GM10248 (cell line): ENCODE measurements around the gene CLEC4A.
"Not testable (repeated sequence)": the region's sequence is repeated elsewhere in the genome, so short reads cannot be mapped to it uniquely, and the experiment has no call there.

ENCODE experiments used
- CTCF ChIA-PET: fragments of 300-600 bp; sonication (Branson Sonifier 250); formaldehyde crosslinking; extraction: SDS; loops from one replicate; lab custom pipeline; 2021; ENCODE audit warnings: antibody characterized with exemption; lab: Yijun Ruan, JAX
- POLR2A ChIA-PET: fragments of 350-650 bp; sonication (Branson Sonifier 250); formaldehyde crosslinking; extraction: SDS; loops from one replicate; lab custom pipeline; 2020; ENCODE audit warnings: antibody characterized with exemption; lab: Yijun Ruan, JAX
- DNase-seq: peaks from one replicate; pipeline ENCODE4 v3.0.0; 2012; ENCODE audit errors: extremely low spot score
- CTCF ChIP-seq: IDR thresholded peaks from 2 replicates; pipeline ENCODE4 v1.5.1; 2012; ENCODE audit warnings: mild to moderate bottlenecking, low read depth; ENCODE audit errors: extremely low read depth, missing control alignments, control extremely low read depth

Gene CLEC4A

GRCh38 chr12:8089716-8090115 lies 33.7 kb upstream of the CLEC4A start:
- POLR2A ChIA-PET: no interaction called here
- TF ChIP-seq CTCF: no peak
- DNase-seq: no peak
- CTCF ChIA-PET: no interaction called here

GRCh38 chr12:8093291-8093690 lies 30.1 kb upstream of the CLEC4A start:
- DNase-seq: no peak
- ChIA-PET POLR2A (no interaction called here), CTCF (interaction anchor here (1.1 to 2.6 kb wide), 2 partner anchors 15 to 24 kb away, joined by 3 to 11 read pairs; no protein-coding TSS in a partner anchor)
- no peak for TF ChIP-seq CTCF

GRCh38 chr12:8096281-8096915 lies 27.0 kb upstream of the CLEC4A start:
- CTCF ChIA-PET: interaction anchor here (2.5 kb wide), 1 partner anchor 13 kb away, joined by 10 read pairs; no protein-coding TSS in a partner anchor
- DNase-seq: no peak
- TF ChIP-seq CTCF: no peak
- POLR2A ChIA-PET: no interaction called here

- POLR2A ChIA-PET: no interaction called here
- CTCF ChIA-PET: interaction anchor here (3.9 kb wide), 1 partner anchor 10 kb away, joined by 13 read pairs; no protein-coding TSS in a partner anchor
These were observed 24.2 kb upstream of the CLEC4A start for GRCh38 chr12:8099235-8099634.

GRCh38 chr12:8108808-8109398 lies 14.5 kb upstream of the CLEC4A start:
- CTCF ChIA-PET: interaction anchor here (0.7 to 4.4 kb wide), 21 partner anchors 9 to 281 kb away, joined by 3 to 29 read pairs (median 5); partner anchors contain the start of gene CLEC4A
- peak; percentile 70 for DNase-seq
- peak; percentile 98 for TF ChIP-seq CTCF
- POLR2A ChIA-PET: no interaction called here

More at GRCh38 chr12:8099235-8099634, 24.2 kb upstream of the CLEC4A start:
- no peak for DNase-seq
- no peak for TF ChIP-seq CTCF

- DNase-seq, CTCF ChIA-PET, POLR2A ChIA-PET: not testable (repeated sequence)
These were observed 10.3 kb upstream of the CLEC4A start for GRCh38 chr12:8113117-8113516.
